GM19023 (cell line): ENCODE results near the gene MOGAT3.

Source experiments
- ATAC-seq: cut with Tn5 transposase; IDR thresholded peaks from one replicate; pipeline ENCODE4 v1.9.1; 2021; ENCODE audit warnings: mild to moderate bottlenecking, moderate library complexity; ENCODE audit not compliant: unreplicated experiment

The MOGAT3 gene

GRCh38 chr7:101200862-101201599 is at the start of gene MOGAT3:
Gene MOGAT3, minus strand, starts transcription at chr7:101201036. Its CDS starts 182 bp downstream, at chr7:101200854.
- no peak for ATAC-seq

GRCh38 chr7:101250324-101250723 is 49.5 kb upstream of the MOGAT3 start:
- ATAC-seq = no peak

- no peak for ATAC-seq
Measured at GRCh38 chr7:101248276-101248675, 47.4 kb upstream of the MOGAT3 start.

GRCh38 chr7:101245147-101245668 is 44.4 kb upstream of the MOGAT3 start:
- ATAC-seq = no peak

- ATAC-seq = peak; percentile 94
Measured at GRCh38 chr7:101244375-101245146, 43.7 kb upstream of the MOGAT3 start, which contains the start of gene FIS1. Gene FIS1, minus strand, starts transcription at chr7:101245081. Its CDS starts 77 bp downstream, at chr7:101245004.

GRCh38 chr7:101243646-101244374 is 43.0 kb upstream of the MOGAT3 start:
- no peak for ATAC-seq

- no peak for ATAC-seq
Measured at GRCh38 chr7:101241443-101242349, 40.9 kb upstream of the MOGAT3 start.

GRCh38 chr7:101241015-101241363 is 40.2 kb upstream of the MOGAT3 start:
- no peak for ATAC-seq

GRCh38 chr7:101240226-101241014 is 39.6 kb upstream of the MOGAT3 start:
- no peak for ATAC-seq

GRCh38 chr7:101239951-101240220 is 39.0 kb upstream of the MOGAT3 start:
- no peak for ATAC-seq

- no peak for ATAC-seq
Measured at GRCh38 chr7:101239191-101239950, 38.5 kb upstream of the MOGAT3 start.

- no peak for ATAC-seq
Measured at GRCh38 chr7:101238226-101239182, 37.7 kb upstream of the MOGAT3 start.

GRCh38 chr7:101237206-101238067 is 36.6 kb upstream of the MOGAT3 start, which contains the start of gene CLDN15:
Gene CLDN15, minus strand, starts transcription at chr7:101237802. Its CDS starts 221 bp downstream, at chr7:101237581.
- ATAC-seq = no peak

- no peak for ATAC-seq
Measured at GRCh38 chr7:101236292-101236835, 35.5 kb upstream of the MOGAT3 start.

- no peak for ATAC-seq
Measured at GRCh38 chr7:101235522-101235921, 34.7 kb upstream of the MOGAT3 start.

GRCh38 chr7:101235050-101235449 is 34.2 kb upstream of the MOGAT3 start:
- ATAC-seq = no peak
